NCI-H69 (cell line): ENCODE measurements around the gene DZIP1L.
"Not testable (repeated sequence)": the region's sequence is repeated elsewhere in the genome, so short reads cannot be mapped to it uniquely, and the experiment has no call there.

ENCODE experiments used
- DNase-seq: peaks from one replicate; lab custom pipeline; 2025; lab: John Stamatoyannopoulos, UW

Gene DZIP1L

GRCh38 chr3:138113326-138113725 lies 2.1 kb downstream of the DZIP1L start:
- DNase-seq: peak; percentile 53

GRCh38 chr3:138112362-138112761 lies 3.0 kb downstream of the DZIP1L start:
- no peak for DNase-seq

DNA sequence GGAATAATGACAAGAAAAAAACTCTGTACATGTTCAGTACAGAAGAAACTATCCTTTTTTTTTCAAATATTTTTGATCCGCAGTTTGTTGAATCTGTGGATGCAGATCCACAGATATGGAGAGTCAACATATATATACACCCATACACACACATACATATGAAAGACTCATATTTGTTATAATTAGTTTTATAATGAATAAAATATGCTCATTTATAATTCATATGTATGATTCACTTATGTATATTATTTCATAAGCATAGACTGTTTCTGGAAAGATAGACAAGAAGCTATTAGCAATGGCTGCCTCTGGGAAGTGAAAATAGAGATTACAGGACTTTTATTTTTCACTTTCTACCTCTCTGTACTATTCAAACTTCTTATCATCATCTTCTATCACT lies 9.8 kb downstream of the DZIP1L start:
- no peak for DNase-seq

DNA sequence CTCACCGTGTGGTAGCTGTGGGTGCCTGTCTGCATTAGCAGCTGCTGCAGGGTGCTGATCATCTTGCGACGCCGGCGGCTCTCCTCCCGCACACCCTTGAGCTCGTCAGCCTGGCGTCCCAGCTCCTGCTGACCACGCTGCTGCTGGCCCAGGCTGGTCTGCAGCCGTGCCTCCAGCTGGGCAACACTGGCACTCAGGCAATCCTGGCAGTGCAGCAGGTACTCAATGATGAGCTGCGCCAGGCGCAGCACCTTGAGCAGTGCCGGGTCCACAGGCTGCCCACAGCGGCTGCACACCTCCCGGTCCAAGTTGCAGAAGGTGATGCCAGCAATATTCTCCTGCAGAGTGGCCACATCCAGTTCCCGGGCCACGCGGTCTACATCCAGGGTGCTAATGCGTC lies 11.9 kb downstream of the DZIP1L start:
- no peak for DNase-seq

DNA sequence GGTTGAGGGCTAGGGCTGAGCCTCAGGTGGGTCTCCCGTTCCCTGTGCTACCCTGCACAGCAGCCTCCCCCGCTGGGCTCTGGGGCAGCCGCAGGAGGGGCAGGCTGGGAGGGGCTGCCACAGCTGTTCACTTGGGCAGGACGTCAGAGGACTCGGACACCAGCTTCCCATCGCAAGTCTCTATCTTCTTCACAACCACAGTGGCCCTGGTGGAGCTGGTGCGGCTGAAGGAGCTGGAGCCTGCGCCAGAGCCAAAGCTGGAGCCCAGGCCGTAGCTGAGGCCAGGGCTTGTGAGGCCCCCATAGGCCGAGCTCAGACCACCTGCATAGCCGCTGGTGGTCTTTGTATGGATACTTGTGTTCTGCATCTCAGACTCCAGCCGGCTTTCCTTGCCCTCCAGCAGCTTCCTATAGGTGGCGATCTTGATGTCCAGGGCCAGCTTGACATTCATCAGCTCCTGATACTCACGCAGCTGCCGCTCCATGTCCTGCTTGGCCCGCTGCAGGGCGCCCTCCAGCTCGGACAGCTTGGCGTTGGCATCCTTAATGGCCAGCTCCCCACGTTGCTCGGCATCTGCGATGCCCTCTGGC lies 14.0 kb downstream of the DZIP1L start:
- not testable (repeated sequence) for DNase-seq

- DNase-seq: no peak
These were observed 16.0 kb downstream of the DZIP1L start for GRCh38 chr3:138099417-138099816.

- no peak for DNase-seq
These were observed 17.9 kb downstream of the DZIP1L start for GRCh38 chr3:138097192-138098172.

- DNase-seq: no peak
These were observed 21.7 kb downstream of the DZIP1L start for GRCh38 chr3:138093721-138094120.

GRCh38 chr3:138092023-138092422 lies 23.4 kb downstream of the DZIP1L start:
- no peak for DNase-seq

- no peak for DNase-seq
These were observed 26.3 kb downstream of the DZIP1L start for GRCh38 chr3:138089091-138089490.

GRCh38 chr3:138085745-138086144 lies 29.7 kb downstream of the DZIP1L start:
- DNase-seq: not testable (repeated sequence)

DNA sequence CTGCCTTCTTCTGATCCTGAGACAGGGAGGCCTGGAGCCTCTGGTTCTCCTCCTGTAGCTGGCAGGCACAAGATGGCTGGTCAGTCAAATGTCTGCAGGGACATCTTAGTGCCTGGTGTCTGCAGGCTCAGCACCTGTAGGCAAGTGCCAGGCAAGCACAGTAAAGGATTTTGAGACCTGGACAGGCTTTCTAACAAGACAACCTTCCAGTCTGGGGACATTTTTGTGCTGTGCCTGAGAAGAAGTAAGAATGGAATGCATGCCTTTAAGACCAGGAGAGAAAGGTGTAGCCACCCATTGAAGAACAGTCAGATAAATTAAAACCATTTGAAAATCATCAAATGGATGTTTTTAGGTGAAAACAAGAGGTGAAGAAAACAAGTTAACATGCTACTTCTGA lies 31.2 kb downstream of the DZIP1L start:
- no peak for DNase-seq

DNA sequence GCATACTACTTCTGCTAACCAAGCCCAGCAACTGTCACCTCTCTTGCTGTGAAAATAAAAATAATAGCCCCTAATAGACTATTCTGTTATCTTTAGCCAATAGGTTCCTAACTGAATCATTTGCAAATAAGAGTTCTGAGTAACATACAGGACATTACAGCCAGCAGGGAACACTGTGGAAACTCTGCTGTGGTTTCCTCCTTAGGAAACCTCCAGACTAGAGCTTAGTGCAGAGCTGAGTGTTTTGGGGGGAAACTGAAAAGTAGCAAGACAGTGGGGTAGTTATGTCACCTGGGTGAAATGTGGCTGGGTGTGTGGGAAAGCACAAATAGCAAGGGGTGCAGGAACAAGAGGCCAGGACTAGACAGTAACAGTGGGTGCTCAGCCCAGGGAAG lies 32.4 kb downstream of the DZIP1L start:
- no peak for DNase-seq

DNA sequence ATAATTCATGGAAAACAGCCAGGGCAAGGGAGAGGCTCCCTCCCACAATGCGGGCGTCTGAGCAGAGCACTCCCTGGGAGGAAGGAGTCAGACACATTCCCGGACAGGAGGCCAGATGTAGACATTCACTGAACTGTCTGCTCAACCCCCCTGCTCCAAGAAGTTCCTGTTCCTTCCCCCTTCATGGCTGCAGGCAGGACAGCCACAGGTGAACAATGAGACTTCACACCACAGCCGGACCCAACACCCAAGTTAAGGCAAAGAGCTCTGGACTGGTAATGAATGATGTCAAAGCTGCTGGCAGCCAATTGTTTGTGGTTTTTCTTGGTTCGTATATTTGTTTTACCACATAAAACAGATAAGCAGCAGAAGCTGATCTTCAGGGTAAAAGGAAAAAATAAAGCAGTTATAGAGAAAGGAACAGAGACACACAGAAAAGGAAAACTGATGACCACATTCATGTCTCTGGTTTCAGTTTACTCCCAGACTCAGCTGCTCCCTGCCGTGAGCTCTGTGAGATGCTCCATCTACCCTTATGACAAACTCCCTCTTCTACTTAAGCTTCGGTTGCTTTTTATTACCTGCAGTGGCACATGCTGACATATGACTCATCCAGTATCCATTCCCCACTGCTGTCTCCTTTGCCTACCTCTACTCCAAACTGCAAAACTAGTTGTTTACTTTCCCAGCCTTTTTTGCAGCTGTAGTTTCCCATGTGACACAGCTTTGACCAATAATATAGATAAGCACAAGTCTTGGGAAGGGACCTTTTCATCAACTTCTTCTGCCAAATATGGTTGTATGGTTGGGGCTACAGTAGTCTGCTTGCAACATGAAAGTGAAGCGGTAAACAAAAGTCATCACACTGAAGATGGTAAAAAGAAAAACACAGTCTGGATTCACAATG lies 33.1 kb downstream of the DZIP1L start:
- peak; percentile 56 for DNase-seq

GRCh38 chr3:138081371-138082084 lies 33.9 kb downstream of the DZIP1L start:
- no peak for DNase-seq

DNA sequence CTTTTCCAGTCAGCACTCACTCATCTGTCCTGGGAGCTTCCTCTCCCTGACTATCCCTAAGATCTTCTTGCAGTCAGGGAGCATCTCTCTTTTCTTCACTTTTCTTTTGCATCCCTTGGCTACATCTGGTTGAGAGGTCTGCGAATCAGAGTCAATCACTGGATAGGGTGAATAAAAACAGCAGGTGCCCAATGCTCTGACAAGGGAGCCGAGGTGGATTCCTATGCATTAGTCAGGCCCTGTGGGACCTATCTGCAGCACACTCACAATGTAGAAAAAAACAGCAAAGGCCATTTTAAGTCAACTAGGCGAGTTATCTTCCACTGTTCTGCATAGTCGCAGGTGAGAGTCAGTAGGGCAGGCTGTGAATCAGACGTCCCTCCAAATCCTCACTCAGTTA lies 35.5 kb downstream of the DZIP1L start:
- DNase-seq: no peak

DNA sequence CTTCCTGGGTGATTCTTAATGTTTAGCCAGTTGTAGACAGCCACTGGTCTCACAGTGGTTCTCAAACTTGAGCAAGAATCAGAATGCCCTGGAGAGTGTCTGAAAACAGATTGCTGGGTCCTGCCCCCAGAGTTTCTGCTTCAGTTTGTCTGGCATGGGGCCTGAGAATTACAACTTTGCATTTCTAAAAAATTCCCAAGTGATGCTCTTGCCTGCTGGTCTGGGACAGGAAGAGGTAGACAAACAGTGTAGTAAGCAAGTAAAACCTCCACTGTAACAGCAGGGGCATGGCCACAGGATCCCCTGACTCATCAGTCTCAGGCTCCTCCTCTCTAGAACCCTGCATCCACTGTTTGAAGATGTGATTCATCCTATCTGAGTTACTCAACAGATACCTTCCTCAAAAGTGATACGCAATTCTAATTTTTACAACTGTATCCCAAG lies 36.5 kb downstream of the DZIP1L start:
- DNase-seq: no peak

DNA sequence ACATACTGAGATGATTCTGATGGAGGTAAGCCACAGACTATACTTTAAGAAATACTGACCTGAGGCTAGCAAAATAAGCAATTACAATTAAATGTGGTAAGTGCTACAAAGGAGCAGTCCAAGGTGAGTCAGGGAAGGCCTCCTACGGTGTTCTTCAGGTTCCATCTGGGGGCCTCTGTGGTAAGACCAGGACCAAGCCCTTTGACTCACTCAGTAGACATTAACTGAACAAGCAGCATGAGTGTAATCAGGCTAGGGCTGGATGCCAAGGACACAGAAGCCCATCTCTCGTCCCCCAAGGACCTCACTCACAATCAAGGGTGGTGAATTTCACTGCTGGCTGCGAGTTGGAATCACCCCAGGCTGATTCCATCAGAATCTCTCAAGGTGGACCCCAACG lies 37.3 kb downstream of the DZIP1L start:
- DNase-seq: no peak

DNA sequence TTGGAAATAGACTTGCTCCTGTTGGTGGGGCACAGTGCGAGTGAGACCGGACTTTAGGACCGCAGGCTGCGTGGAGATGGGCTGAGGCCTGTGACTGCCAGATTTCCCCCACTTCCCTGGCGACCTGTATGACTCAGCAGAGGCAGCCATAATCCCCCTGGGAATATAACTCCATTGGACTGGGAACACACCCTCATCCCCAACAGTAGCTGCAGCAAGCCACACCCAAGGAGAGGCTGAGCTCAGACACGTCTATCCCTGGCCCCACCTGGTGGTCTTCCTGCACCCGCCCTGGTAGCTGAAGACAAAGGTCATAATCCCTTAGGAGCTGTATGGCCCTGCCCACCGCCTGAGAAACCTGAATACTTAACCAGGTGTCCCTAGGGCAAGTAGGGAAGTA lies 42.6 kb downstream of the DZIP1L start:
- DNase-seq: peak; percentile 16

- DNase-seq: peak; percentile 1
These were observed 45.4 kb downstream of the DZIP1L start for GRCh38 chr3:138070006-138070405.

- DNase-seq: peak; percentile 58
These were observed 46.7 kb downstream of the DZIP1L start for GRCh38 chr3:138068579-138069174.
